Measurements from ENCODE around the gene TRERF1. TPM values are rescaled to one million over a fixed set of nuclear protein-coding genes. Genes with fewer than 3 reads are reported as not detected.

The TRERF1 gene
- total and polyA plus RNA-seq, 2 of the 8 experiments (the other 6 are each of a cell fraction or from before 2014, with no cell fraction given) = 10.8 to 21.5 TPM

- Histone ChIP-seq H4K91ac (replicated peaks; ENCODE audit: insufficient read length, low read length) (no peak overlapping the region), H2AFZ (ENCODE audit: low read length) (no peak overlapping the region), H3K4ac (replicated peaks; ENCODE audit: insufficient read length, low read depth, low read length) (no peak overlapping the region), H3K23ac (ENCODE audit: insufficient read length) (no peak overlapping the region), H3K27ac (ENCODE audit: low read depth, low read length) (no peak overlapping the region), H2BK12ac (ENCODE audit: low read depth, low read length) (no peak overlapping the region), H3K4me2 (ENCODE audit: insufficient read depth in 1 of 2, low read depth in 2 of 2, low read length in 2 of 2) (no peak overlapping the region), H4K5ac (ENCODE audit: insufficient read length, low read depth, low read length) (no peak overlapping the region), H3K18ac (ENCODE audit: extremely low read depth, low read length) (no peak overlapping the region), H3K23me2 (ENCODE audit: low read depth, low read length) (no peaks in the 10 kb centered on the region), H3K9me3 (ENCODE audit: insufficient read depth in 2 of 2, low read depth in 1 of 2, low read length in 1 of 2) (no peaks in the 10 kb centered on the region), H2BK5ac (ENCODE audit: low read depth, low read length) (no peak overlapping the region; the same call in 1 of the 2 replicates), H3K14ac (ENCODE audit: insufficient read length) (no peak overlapping the region), H3K4me3 (ENCODE audit: extremely low read depth in 1 of 4, insufficient read depth in 2 of 4, low read depth in 3 of 4, low read length in 4 of 4) (no peak overlapping the region), H2BK20ac (ENCODE audit: low read length) (no peak overlapping the region), H3K4me1 (replicated peaks in 1 of 4; ENCODE audit: control insufficient read depth in 3 of 4, insufficient read depth in 4 of 4, low read length in 3 of 4) (peaks cover 0 to 2% (median under 1%) of the 10 kb centered on the region in 4 experiments; a peak in 3 of 7 replicates), H2BK120ac (replicated peaks; ENCODE audit: low read depth, low read length) (no peak overlapping the region), H3K9ac (replicated peaks in 1 of 4; ENCODE audit: extremely low read depth in 1 of 4, low read depth in 3 of 4, low read length in 3 of 4) (no peak overlapping the region), H3K36me3 (ENCODE audit: control insufficient read depth in 2 of 4, insufficient read depth in 4 of 4, low read length in 3 of 4) (peaks cover 16 to 59% (median 45%) of the 10 kb centered on the region in 4 experiments), H2BK15ac (ENCODE audit: low read length) (no peak overlapping the region; the same call in 1 of the 2 replicates), H4K8ac (ENCODE audit: extremely low read depth, insufficient read depth, low read length) (no peak overlapping the region), H3K56ac (replicated peaks; ENCODE audit: insufficient read length, low read depth, low read length) (no peak overlapping the region), H2AK5ac (ENCODE audit: low read depth, low read length) (no peak overlapping the region), H3K79me2 (ENCODE audit: control insufficient read depth in 1 of 2, insufficient read depth in 2 of 2, low read length in 2 of 2) (no peaks in the 10 kb centered on the region), H4K20me1 (replicated peaks in 1 of 2; ENCODE audit: control insufficient read depth in 1 of 2, insufficient read depth in 2 of 2, low read length in 2 of 2) (peaks cover 0 to 1% of the 10 kb centered on the region in 2 experiments), H3K27me3 (replicated peaks in 1 of 4; ENCODE audit: control insufficient read depth in 3 of 4, extremely low read depth in 1 of 4, insufficient read depth in 3 of 4, low read length in 3 of 4) (no peaks in the 10 kb centered on the region), H3K79me1 (ENCODE audit: low read depth, low read length) (no peaks in the 10 kb centered on the region)
- CTCF ChIA-PET (ENCODE audit: partially characterized antibody) = interaction anchor here (0.7 to 1.2 kb wide), 4 partner anchors 9 to 21 kb away, joined by 3 to 6 read pairs (median 4); no protein-coding TSS in a partner anchor
- 89% methylated on average over 1 of the region's 1 CpG; no CpG with 5 or more reads in 1 of the 2 experiments for WGBS, 2 experiments (ENCODE audit: extremely low coverage in 1 of 2, insufficient coverage in 1 of 2, insufficient read length in 1 of 2, insufficient replicate concordance in 2 of 2, low coverage in 1 of 2, low lambda C conversion rate in 2 of 2, missing lambda C conversion rate in 1 of 2)
- POLR2A ChIA-PET (ENCODE audit: partially characterized antibody) = no interaction called here
- FAIRE-seq (no peak), DNase-seq (ENCODE audit: low read depth in 1 of 2, low spot score in 2 of 2) (no peak)
- TF ChIP-seq MAX (IDR thresholded peaks at IDR 0.05) = no peak
- no peak for TF ChIP-seq ZNF274 (IDR thresholded peaks at IDR 0.05; ENCODE audit: borderline replicate concordance, extremely low read depth, low read length)
- no peak for TF ChIP-seq PHF8 (conservative IDR thresholded peaks at IDR 0.05; ENCODE audit: low read depth, low read length)
Measured at GRCh38 chr6:42251500-42251899, 200.2 kb downstream of the TRERF1 start.

Data from H1 (cell line).